Activated T-cell treated with anti-CD3 and anti-CD28 coated beads, Interleukin-2, amount 50 U/mL, for 1 hour (primary cell): ENCODE data around the gene KLHL11.
A peak's percentile ranks its signal among the peaks of the same experiment; 100 is the strongest.
"Not testable (repeated sequence)": the region's sequence is repeated elsewhere in the genome, so short reads cannot be mapped to it uniquely, and the experiment has no call there.

Experiments
- DNase-seq: peaks from one replicate; pipeline ENCODE4 v3.0.0-alpha.2; 2020

KLHL11 gene

DNA sequence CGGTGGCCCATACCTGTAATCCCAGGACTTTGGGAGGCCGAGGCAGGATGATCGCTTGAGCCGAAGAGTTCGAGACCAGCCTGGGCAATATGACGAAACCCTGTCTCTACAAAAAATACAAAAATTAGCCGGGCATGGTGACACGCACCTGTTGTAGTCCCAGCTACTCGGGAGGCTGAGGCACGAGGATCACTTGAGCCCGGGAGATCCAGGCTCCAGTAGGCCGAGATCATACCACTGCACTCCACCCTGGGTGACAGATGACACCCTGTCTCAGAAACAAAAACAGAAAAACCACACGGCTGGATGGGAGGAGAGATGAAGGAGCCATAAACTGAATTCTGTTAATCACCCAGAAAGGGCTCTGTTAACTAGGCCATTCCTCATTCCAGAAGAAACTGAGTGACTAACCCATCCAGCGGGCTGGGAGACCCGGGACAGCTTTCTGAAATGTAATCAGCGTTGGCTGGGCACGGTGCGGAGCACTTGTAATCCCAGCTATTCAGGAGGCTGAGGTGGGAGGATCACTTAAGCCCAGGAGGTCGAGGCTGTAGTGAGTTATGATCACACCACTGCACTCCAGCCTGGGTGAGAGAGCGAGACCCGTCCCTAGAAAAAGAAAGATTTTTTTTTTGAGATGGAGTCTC lies 28.6 kb downstream of the KLHL11 start:
- no peak for DNase-seq

DNA sequence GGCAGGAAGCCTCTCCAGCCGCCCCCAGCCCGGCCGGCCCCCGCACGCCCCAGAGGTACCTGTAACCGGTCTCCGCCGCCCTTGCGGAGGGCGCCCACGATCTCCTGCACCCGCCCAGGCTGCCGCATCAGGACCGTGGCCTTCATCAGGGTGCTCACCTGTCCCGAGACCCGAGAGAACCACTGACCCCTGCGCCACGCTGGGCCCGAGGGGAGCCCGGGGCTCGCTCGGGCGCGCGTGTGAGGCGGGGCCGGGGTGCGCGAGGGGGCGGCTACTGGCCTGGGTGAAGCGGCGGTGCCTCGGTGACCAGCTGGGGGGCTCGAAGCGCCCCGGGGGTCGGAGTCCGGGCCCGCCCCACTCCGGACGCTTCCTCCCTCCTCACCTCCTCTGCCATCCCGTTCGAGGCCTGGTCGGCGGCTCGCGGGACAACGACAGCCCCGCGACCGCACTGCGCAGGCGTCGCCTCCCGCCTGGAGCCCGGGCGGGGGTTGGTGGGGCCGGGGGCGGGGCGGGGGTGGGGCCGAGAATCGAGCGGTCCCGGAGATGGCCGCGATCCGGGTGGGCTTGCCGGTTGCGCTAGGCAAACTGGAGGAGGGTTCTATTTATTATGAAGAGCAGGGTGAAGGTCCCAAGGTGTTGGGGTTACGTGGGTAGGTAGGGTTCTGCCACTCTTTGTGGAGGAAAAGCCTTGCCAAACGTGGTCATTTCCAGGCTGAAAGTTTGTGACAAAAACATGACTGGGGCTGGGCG lies 29.2 kb downstream of the KLHL11 start, which contains the start of gene NT5C3B:
Gene NT5C3B (minus strand): TSS at position 433 of the 750 bp plus-strand sequence. CDS start 39 bp downstream, at position 394.
- peak; percentile 73 for DNase-seq

DNA sequence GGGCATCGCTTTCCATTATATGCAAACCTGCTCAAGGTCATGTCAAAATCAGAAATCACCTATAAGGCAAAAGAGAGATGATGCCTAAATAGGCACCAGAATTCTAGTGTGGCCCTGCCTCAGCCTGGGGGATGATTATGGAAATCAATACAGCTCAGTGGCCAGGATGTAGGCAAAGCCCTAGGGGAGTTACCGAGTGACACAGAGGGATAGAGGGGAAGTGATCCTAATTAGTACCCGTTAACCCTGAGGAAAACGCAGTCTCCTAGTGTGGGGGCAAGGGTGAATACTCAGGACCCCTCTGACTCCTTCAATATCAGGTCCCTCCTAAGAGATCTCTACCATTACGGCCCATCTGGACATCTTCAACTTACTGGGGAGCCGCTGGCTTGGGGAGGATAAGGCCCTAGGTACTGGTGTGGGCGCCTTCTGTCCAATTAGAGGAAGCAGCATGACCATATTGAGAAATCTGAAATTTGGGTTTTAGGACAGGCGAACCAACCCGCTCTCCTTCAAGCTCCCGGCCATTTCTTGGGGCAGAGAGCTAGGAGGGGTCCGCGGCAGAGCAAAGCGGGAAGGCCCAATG lies 29.9 kb downstream of the KLHL11 start:
- DNase-seq = no peak

DNA sequence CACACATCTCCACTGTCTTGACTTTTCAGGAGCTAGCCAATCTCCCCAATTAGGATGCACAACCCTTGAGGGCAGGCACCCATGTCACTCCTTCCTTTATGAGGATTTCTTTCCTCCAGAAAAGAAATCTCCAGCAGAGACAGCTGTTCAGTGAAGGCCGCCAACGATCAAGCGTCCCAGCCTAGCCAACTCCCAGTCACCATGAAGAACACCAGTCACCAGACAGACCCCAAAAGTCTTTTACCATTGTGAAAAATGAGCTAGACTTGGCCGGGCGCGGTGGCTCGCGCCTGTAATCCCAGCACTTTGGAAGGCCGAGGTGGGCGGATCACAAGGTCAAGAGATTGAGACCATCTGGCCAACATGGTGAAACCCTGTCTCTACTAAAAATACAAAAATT lies 35.3 kb downstream of the KLHL11 start:
- DNase-seq = not testable (repeated sequence)

DNA sequence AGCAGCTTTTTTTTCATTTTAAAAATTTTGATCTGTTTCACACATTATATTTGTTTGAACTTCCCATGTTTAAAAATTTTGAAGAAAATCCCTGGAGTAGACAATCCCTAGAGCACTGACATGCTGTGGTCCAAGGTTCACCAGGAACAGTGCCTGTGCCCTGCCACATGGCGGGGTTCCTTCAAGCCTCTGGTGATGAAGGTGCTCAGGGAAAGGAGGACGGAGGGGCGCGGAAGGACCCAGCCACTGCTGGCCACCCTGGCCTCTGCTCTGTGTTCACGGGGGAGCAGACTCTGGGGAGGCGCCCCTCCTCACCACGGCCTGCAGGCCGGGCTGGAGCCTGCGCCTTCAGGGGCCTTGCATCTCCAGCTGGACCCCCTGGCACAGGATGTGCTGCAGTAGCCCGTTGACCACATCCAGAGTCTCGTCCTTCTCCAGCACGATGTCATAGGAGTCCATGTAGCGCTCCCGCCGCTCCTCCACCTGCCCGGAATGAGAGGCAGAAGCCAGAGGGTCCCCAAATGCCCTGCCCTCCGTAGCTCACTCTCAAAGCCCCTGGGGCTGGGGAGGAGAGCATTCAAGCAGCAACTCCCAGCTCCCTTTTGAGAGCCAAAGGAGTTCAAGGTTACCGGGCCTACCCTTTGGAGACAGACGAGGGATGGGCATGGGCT lies 39.9 kb downstream of the KLHL11 start:
- no peak for DNase-seq

DNA sequence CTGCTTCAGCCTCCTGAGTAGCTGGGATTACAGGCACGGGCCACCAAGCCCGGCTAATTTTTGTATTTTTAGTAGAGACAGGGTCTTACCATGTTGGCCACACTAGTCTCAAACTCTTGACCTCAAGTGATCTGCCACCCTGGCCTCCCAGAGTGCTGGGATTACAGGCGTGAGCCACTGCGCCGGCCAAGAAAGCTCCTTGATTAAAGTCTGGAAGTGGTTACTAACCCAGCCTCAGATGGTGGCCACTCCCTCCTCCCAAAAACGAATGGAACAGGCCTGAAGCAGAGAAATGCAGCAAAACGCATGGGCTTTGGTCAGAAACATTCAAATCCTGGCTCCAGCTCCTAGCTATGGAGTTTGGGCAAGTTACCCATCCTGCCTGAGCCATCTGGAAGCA lies 41.1 kb downstream of the KLHL11 start:
- no peak for DNase-seq

DNA sequence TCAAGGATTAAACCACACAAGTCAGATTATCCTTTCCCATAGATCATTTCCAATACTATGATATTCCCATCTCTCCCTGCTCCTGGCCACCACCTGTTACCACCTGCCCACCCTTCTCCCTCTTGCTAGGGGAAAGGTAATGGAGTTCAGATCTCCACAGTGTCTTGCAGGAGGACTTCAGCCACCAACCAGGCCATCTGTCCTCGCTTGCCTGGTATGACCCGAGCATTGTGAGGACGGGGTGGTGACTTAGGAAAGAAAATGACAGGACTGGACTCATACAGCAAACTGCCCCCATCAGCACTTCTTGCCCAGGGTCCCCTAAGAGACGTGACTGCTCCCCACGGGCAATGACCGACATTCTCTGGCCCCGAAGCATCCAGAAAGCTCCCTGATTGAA lies 41.6 kb downstream of the KLHL11 start:
- no peak for DNase-seq

DNA sequence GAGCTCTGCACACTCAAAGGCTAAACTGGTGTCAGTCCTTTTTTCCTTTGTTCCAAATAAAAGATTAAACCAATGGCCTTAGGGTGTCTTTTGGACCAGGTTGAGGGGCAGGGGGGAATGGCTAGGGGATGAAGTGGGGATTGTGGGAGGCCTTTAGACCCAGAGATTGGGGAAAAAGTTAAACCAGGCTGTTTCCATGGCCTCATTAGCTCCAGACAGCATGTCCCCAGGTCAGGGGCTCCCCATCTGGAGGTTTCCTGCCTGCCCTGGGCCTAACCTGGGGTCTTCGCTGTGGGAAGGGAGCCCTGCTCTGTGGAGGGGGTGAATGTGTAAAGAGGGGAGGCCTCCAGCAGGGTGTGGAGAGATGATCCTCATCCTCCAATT lies 42.1 kb downstream of the KLHL11 start:
- no peak for DNase-seq

DNA sequence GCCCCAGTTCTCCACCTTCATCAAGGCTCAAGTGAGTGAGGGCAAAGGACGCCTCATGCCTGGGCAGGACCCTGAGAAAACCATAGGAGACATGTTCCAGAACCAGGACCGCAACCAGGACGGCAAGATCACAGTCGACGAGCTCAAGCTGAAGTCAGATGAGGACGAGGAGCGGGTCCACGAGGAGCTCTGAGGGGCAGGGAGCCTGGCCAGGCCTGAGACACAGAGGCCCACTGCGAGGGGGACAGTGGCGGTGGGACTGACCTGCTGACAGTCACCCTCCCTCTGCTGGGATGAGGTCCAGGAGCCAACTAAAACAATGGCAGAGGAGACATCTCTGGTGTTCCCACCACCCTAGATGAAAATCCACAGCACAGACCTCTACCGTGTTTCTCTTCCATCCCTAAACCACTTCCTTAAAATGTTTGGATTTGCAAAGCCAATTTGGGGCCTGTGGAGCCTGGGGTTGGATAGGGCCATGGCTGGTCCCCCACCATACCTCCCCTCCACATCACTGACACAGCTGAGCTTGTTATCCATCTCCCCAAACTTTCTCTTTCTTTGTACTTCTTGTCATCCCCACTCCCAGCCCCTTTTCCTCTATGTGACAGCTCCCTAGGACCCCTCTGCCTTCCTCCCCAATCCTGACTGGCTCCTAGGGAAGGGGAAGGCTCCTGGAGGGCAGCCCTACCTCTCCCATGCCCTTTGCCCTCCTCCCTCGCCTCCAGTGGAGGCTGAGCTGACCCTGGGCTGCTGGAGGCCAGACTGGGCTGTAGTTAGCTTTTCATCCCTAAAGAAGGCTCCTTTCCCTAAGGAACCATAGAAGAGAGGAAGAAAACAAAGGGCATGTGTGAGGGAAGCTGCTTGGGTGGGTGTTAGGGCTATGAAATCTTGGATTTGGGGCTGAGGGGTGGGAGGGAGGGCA lies 42.7 kb downstream of the KLHL11 start:
- DNase-seq = no peak

DNA sequence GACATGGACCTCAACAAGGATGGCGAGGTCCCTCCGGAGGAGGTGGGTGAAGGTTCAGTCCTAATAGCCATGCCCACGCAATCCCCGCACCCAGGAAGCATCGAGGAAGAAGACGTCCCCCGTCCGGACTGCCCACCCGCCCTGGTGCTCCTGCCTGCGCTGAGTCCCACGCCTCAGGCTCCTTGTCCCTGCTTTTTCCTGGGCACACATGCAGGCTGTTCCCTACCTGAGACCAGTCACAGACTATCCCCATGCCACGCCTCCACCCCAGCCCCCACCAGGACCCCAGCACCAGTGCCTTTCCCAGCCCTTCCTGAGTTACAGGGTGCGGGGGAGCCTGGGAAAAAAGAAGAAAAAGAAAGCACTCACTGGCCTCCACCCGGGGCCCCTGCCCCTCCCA lies 43.4 kb downstream of the KLHL11 start:
- DNase-seq = no peak

DNA sequence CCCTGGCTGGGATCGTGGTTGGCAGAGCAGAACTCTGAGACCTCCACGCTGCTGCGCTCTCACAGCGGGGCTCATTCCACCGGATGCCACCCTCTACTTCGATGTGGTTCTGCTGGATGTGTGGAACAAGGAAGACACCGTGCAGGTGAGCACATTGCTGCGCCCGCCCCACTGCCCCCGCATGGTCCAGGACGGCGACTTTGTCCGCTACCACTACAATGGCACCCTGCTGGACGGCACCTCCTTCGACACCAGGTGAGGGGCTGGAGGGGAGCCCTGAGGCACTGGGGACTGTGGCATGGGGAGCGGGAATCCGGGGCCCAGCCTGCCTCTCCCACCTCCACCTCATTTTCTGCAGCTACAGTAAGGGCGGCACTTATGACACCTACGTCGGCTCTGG lies 47.2 kb downstream of the KLHL11 start:
- DNase-seq = no peak

DNA sequence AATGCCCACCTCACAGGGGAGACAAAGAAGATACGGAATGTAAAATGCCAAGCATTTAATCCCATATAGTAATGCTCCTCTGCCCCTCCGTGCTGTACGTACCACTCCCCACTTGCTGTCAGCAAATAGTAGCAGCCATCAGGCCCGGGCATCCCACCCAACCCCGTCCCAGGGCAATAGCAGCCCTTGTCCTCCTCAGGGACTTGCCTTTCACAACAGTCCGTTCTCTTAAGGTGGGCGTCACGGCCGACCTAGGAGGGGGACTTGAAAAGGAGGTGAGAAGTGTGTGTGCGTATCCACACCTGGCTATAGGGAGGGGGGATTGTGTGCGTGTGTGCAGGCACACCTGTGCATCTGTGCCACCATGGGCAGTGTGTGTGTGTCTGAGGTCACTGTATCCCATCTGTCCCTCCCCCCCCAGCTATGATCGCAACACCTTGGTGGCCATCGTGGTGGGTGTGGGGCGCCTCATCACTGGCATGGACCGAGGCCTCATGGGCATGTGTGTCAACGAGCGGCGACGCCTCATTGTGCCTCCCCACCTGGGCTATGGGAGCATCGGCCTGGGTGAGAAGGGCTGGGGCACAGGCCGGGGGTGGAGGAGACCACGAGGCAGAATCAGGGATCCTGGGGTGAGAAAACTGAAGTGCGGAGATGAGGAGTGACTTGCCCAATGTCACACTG lies 48.4 kb downstream of the KLHL11 start:
- no peak for DNase-seq

DNA sequence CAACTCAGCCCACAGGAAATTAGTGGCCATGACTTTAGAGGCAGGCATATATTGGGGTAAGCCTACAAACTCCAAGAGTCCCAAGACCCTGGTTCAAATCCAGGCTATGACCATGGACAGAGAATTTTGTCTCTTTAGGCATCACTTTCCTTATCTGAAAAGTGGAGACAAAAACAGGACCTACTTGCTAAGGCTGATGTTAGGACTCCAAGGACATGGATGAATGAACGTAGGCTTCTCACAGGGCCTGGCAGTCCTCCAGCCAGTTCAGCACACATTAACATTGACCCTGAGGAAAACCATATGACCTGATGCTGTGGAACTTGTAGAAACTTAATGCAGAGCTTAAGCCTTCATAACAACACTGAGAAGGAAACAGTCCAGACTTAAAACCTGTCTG lies 51.0 kb downstream of the KLHL11 start:
- no peak for DNase-seq

DNA sequence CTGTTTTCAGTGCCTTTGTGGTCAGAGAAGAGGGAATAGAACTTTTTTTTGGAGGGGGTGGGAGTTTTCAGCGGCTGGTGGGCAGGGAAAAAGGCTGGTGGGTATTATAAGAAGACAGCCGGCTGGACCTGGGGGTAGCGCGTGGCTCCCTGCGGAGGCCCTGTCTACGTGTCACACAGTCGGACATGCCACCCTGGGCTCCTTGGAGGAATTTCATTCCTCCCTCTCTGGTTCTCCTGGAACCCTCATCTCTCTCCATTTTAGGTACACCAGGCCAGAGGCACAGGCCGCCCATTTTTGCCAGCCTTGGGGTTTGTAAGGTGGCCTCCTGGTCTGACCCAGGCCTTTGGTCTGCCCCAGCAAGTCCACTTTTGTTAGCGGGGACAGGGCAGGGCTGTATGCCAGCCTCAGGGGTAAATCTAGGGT lies 51.5 kb downstream of the KLHL11 start:
- DNase-seq = no peak

DNA sequence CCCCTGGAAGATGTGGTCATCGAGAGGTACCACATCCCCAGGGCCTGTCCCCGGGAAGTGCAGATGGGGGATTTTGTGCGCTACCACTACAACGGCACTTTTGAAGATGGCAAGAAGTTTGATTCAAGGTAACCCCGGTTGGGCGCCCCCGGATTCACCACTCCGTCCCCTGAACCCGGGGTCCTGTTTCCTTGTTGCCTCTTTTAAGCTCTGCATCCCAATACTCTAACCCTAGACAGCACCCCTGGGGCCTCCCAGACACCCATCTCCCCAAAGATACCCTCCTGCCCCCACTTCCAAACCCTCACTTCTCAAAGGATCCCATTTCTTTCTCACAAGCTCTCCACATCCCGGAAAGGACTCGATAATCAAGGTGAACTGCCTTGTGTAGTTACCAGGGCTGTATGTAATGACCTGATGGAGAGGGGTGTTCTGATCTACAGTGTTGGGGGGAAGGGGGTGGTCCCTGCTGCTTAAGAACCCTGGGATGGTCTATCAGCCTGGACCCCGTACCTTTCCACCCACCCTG lies 52.0 kb downstream of the KLHL11 start:
- no peak for DNase-seq

DNA sequence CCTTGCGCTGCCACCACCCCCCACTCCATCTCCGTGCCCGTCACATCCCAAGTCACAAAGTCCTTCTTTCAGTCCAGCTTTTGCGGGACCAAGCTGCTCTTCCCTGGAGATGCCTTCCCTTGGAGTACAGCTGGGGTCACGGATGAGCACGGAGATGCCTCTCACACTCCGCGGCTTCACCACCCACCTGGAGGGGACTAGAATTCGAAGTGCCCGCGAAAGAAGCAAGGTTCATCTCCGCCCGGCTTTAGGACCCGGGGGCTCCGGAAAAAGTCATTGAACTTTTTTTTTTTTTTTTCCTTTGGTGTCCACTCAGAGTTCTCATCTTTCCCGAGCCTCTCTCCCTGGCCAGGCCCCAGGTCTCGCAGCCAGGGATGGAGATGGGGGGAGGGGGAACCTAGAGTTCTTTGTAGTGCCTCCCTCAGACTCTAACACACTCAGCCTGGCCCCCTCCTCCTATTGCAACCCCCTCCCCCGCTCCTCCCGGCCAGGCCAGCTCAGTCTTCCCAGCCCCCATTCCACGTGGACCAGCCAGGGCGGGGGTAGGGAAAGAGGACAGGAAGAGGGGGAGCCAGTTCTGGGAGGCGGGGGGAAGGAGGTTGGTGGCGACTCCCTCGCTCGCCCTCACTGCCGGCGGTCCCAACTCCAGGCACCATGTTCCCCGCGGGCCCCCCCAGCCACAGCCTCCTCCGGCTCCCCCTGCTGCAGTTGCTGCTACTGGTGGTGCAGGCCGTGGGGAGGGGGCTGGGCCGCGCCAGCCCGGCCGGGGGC lies 52.7 kb downstream of the KLHL11 start, which contains the start of gene FKBP10:
Gene FKBP10 (plus strand): TSS at position 624 of the 771 bp plus-strand sequence. CDS start 31 bp downstream, at position 655.
- peak; percentile 57 for DNase-seq

DNA sequence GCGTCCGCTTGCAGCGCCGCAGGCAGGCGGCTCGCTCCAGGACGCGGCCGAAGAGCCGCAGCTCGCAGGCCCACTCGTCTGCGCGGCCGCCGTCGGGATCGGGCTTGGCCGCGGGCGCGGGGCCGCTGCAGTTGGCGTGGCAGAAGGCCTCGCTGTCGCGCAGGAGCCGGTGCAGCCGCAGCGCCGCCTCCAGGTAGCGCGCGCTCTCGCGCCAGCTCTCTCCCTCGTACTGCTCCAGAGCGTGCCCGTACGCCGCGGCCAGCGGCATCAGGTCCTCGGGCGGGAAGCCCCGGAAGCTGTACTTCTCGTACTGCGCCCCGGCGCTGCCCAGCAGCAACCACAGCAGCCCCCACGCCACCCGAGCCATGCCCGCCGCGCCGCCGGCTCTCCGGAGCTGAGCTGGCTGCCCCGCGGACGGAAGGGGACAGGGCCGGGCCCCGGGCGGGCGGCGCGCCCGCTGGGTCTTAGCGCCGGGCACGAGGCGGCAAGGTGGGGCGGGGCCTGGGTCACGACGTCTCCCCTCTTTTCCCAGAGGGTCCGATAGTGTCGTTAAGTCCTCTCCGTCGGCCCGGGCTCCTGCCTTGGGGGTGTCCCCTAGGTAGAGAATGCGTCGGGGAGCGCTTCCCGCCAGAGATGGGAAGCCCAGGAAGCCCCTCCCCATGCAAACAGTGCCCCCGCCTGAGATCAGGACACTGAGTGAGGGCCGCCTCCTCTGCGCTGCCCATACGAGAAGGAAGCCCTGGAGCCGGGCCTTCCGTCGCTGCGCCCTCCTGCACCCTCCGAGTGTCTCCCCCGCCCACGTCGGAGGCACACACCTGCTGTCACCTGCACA lies 53.5 kb downstream of the KLHL11 start, which contains the start of gene P3H4:
Gene P3H4 (minus strand): TSS at position 401 of the 832 bp plus-strand sequence. CDS start 34 bp downstream, at position 367.
- peak; percentile 86 for DNase-seq

DNA sequence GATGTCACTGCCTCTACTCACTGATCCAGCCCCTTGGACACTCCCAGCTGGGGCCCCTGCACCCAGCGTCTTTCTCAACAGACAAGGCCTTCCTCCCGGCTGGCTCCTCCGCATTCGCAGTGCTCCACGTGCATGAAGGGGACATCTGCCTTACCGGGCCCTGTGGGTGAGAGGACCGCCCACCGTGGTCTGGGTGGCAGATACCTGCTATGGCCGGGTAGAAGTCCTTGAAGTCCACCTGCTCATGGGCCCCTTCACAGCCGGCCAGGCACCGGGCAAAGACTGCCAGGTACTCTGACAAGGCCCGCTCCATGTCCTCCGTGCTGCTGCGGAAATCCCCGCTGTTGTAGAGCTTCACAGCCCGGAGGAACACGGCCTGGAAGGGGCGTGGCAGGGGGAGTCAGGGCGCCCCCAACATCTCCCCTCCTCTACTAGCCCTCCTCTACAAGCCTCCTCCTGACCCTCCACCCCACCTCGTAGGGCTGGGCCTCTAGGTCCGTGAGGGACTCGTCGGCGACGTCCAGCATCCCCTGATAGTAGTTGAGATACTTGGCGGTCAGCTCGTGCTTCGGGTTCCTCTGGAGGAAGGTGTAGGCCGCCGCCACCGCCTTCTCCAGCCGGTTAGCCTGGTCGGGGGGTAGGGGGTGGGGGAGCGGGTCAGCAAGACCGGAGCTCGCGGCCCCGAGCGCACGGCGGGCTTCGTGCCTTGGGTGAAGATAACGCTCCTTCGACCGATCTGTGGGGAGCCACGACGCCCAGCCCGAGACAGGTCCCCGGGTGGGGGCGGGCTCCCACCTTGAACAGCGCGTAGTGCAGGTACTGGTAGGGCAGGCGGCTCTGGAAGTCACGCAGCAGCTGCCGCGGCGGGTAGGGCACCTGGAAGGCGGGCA lies 54.3 kb downstream of the KLHL11 start:
- DNase-seq = no peak
